H1 (cell line): ENCODE results near the gene NR2E1. TPM values are rescaled to one million over a fixed set of nuclear protein-coding genes. Genes with fewer than 3 reads are reported as not detected.
A peak's percentile ranks its signal among the peaks of the same experiment; 100 is the strongest.

Experiments used
- CBX5 ChIP-seq: fragments of 300-800, 300-1000 bp; sonication (generic); IDR thresholded peaks from 2 replicates; pipeline ENCODE4 v1.7.1; 2016; ENCODE audit warnings: antibody characterized with exemption, low read length, low read depth
- CEBPB ChIP-seq: IDR thresholded peaks from 2 replicates; pipeline ENCODE4 v1.6.1; 2012; ENCODE audit warnings: low read depth, low read length
- CHD1 ChIP-seq: IDR thresholded peaks from 2 replicates; pipeline ENCODE4 v1.6.1; 2012; ENCODE audit warnings: low read depth, low read length, improper control_type of control experiment
- EZH2 ChIP-seq: fragments of 200-600 bp; sonication (generic); IDR thresholded peaks from 2 replicates; pipeline ENCODE4 v1.7.1; 2012; ENCODE audit warnings: low read depth, mild to moderate bottlenecking, moderate library complexity, low read length, inconsistent platforms; ENCODE audit not compliant: severe bottlenecking
- HDAC2 ChIP-seq, 2 experiments: fragments of 300-600 bp in 1 of 2; sonication (generic) in 1 of 2; IDR thresholded peaks; 2 replicates each; pipeline ENCODE4 v1.6.1; 2011 to 2012; ENCODE audit warnings: low read depth in 2 of 2, low read length in 2 of 2, mild to moderate bottlenecking in 2 of 2, moderate library complexity in 2 of 2, borderline replicate concordance in 1 of 2, inconsistent platforms in 1 of 2
- KDM4A ChIP-seq: IDR thresholded peaks from one replicate; pipeline ENCODE4 v1.7.1; 2012; ENCODE audit warnings: low read depth, mild to moderate bottlenecking, moderate library complexity, low read length, inconsistent platforms; ENCODE audit not compliant: severe bottlenecking
- polyA plus RNA-seq, 7 experiments: library from polyadenylated mRNA; depleted of rRNA in 3 of 7; stranded (reverse) in 5 of 7; unstranded in 2 of 7; fragments of >200 nt in 5 of 7; fragments of 200-250 nt in 2 of 7; gene quantifications; 1 replicate in 5 of 7; 2 replicates in 1 of 7; 4 replicates in 1 of 7; pipeline versions ENCODE4 v1.2.1 to v1.2.3, GENCODE V29; 2011 to 2013; ENCODE audit warnings: missing spikeins in 2 of 7, mixed read lengths in 2 of 7
- total RNA-seq: library from RNA; stranded (reverse); fragmentation: NEBNext Ultra II Directional; extraction: Animal tissue kit (Norgen Biotek cat#: 25700); gene quantifications from 2 replicates; pipeline ENCODE4 v1.2.1, GENCODE V29; 2021

The NR2E1 gene
- total and polyA plus RNA-seq, 2 of the 8 experiments (the other 6 are each of a cell fraction or from before 2014, with no cell fraction given) = not detected

- no peak for TF ChIP-seq CBX5
- no peak for TF ChIP-seq CHD1
- peak; percentile 94 for TF ChIP-seq EZH2
- TF ChIP-seq CEBPB = no peak
- TF ChIP-seq KDM4A = no peak
- TF ChIP-seq HDAC2 (IDR thresholded peaks at IDR 0.05; ENCODE audit: borderline replicate concordance in 1 of 2, low read depth in 2 of 2, low read length in 2 of 2) = no peak
Observed at GRCh38 chr6:108168501-108169463, 3.0 kb downstream of the NR2E1 start (continued).
